HEK293 (cell line): ENCODE measurements around the gene EIF4E1B.

Experiments used
- CTCF ChIA-PET: fragments of 350-600 bp; formaldehyde crosslinking; extraction: SDS; loops from one replicate; lab custom pipeline; 2021; ENCODE audit warnings: antibody characterized with exemption; lab: Yijun Ruan, JAX
- POLR2A ChIA-PET: fragments of 300-600 bp; formaldehyde crosslinking; extraction: SDS; loops from one replicate; lab custom pipeline; 2020; ENCODE audit warnings: antibody characterized with exemption, inconsistent platforms; lab: Yijun Ruan, JAX
- H3K27ac ChIP-seq: fragments of 200-500 bp; sonication (Bioruptor generic); 2 replicates; pipeline ENCODE4 v1.5.1; 2014; ENCODE audit warnings: low read depth, low read length, control low read depth, inconsistent platforms; ENCODE audit errors: extremely low read depth
- H3K36me3 ChIP-seq, 2 experiments: fragments of 200-500 bp in 1 of 2; sonication (Bioruptor generic) in 1 of 2; 1 replicate in 1 of 2; 2 replicates in 1 of 2; pipeline ENCODE4 v1.5.1; 2014 to 2017; ENCODE audit warnings: inconsistent platforms in 2 of 2, low read length in 2 of 2; ENCODE audit not compliant: control insufficient read depth in 2 of 2, insufficient read depth in 1 of 2
- H3K4me1 ChIP-seq: fragments of 200-500 bp; sonication (Bioruptor generic); 2 replicates; pipeline ENCODE4 v1.5.1; 2014; ENCODE audit warnings: mild to moderate bottlenecking, low read length, inconsistent platforms; ENCODE audit not compliant: control insufficient read depth, insufficient read depth
- H3K4me3 ChIP-seq: 2 replicates; pipeline ENCODE4 v1.5.1; 2011; ENCODE audit warnings: low read depth, mild to moderate bottlenecking, control low read depth, low read length, moderate library complexity
- H3K9me3 ChIP-seq: fragments of 200-500 bp; sonication (Bioruptor generic); 2 replicates; pipeline ENCODE4 v1.5.1; 2014; ENCODE audit warnings: low read depth, low read length, inconsistent platforms; ENCODE audit not compliant: control insufficient read depth, insufficient read depth
- FEZF1 ChIP-seq: fragments of 450-650 bp; formaldehyde crosslinking; IDR thresholded peaks from 2 replicates; pipeline ENCODE4 v1.5.1; 2016; ENCODE audit warnings: missing biosample characterization, missing genetic modification characterization
- GLI2 ChIP-seq: fragments of 450-650 bp; formaldehyde crosslinking; IDR thresholded peaks from 2 replicates; pipeline ENCODE4; 2017; ENCODE audit warnings: missing biosample characterization, missing genetic modification characterization, low read depth, borderline replicate concordance
- GLI4 ChIP-seq: fragments of 450-650 bp; formaldehyde crosslinking; IDR thresholded peaks from 2 replicates; pipeline ENCODE4 v1.5.1; 2016; ENCODE audit warnings: missing biosample characterization, missing genetic modification characterization
- GLIS1 ChIP-seq: fragments of 450-650 bp; formaldehyde crosslinking; IDR thresholded peaks from 2 replicates; pipeline ENCODE4 v1.5.1; 2016; ENCODE audit warnings: missing biosample characterization, missing genetic modification characterization
- IKZF3 ChIP-seq: fragments of 450-650 bp; IDR thresholded peaks from 2 replicates; pipeline ENCODE4 v1.5.0; 2018; ENCODE audit warnings: missing biosample characterization, mild to moderate bottlenecking, missing genetic modification characterization, moderate library complexity
- PRDM1 ChIP-seq: fragments of 450-650 bp; formaldehyde crosslinking; IDR thresholded peaks from 2 replicates; pipeline ENCODE4; 2016; ENCODE audit warnings: missing biosample characterization, missing genetic modification characterization
- ZBTB1 ChIP-seq: fragments of 450-650 bp; formaldehyde crosslinking; IDR thresholded peaks from 2 replicates; pipeline ENCODE4 v1.5.1; 2016; ENCODE audit warnings: missing biosample characterization, missing genetic modification characterization
- ZBTB17 ChIP-seq: fragments of 450-650 bp; formaldehyde crosslinking; IDR thresholded peaks from 2 replicates; pipeline ENCODE4 v1.5.1; 2016; ENCODE audit warnings: missing biosample characterization, missing genetic modification characterization
- ZEB2 ChIP-seq: fragments of 450-650 bp; formaldehyde crosslinking; IDR thresholded peaks from 2 replicates; pipeline ENCODE4 v1.5.1; 2016; ENCODE audit warnings: missing biosample characterization, missing genetic modification characterization
- ZFP37 ChIP-seq: fragments of 450-650 bp; formaldehyde crosslinking; IDR thresholded peaks from 2 replicates; pipeline ENCODE4 v1.5.1; 2016; ENCODE audit warnings: missing biosample characterization, missing genetic modification characterization
- ZFP41 ChIP-seq: fragments of 450-650 bp; formaldehyde crosslinking; IDR thresholded peaks from 2 replicates; pipeline ENCODE4 v1.5.1; 2016; ENCODE audit warnings: missing biosample characterization, missing genetic modification characterization, borderline replicate concordance
- ZNF16 ChIP-seq: fragments of 450-650 bp; formaldehyde crosslinking; IDR thresholded peaks from 2 replicates; pipeline ENCODE4 v1.5.1; 2016; ENCODE audit warnings: low read depth, missing biosample characterization, missing genetic modification characterization
- ZNF174 ChIP-seq: fragments of 450-650 bp; formaldehyde crosslinking; IDR thresholded peaks from 2 replicates; pipeline ENCODE4 v1.5.0; 2017; ENCODE audit warnings: missing biosample characterization, mild to moderate bottlenecking, missing genetic modification characterization
- ZNF2 ChIP-seq: fragments of 450-650 bp; formaldehyde crosslinking; IDR thresholded peaks from 2 replicates; pipeline ENCODE4 v1.5.1; 2016; ENCODE audit warnings: missing biosample characterization, missing genetic modification characterization
- ZNF223 ChIP-seq: fragments of 450-650 bp; formaldehyde crosslinking; IDR thresholded peaks from 2 replicates; pipeline ENCODE4 v1.5.1; 2016; ENCODE audit warnings: missing biosample characterization, missing genetic modification characterization
- ZNF311 ChIP-seq: fragments of 450-650 bp; formaldehyde crosslinking; IDR thresholded peaks from 2 replicates; pipeline ENCODE4 v1.5.1; 2017; ENCODE audit warnings: missing biosample characterization, missing genetic modification characterization, borderline replicate concordance
- ZNF394 ChIP-seq: fragments of 450-650 bp; formaldehyde crosslinking; IDR thresholded peaks from 2 replicates; pipeline ENCODE4 v1.5.1; 2016; ENCODE audit warnings: missing biosample characterization, missing genetic modification characterization, mild to moderate bottlenecking, moderate library complexity, borderline replicate concordance
- ZNF529 ChIP-seq: fragments of 450-650 bp; formaldehyde crosslinking; IDR thresholded peaks from 2 replicates; pipeline ENCODE4 v1.5.1; 2017; ENCODE audit warnings: missing genetic modification characterization, missing biosample characterization; ENCODE audit not compliant: insufficient replicate concordance
- ZNF624 ChIP-seq: fragments of 450-650 bp; formaldehyde crosslinking; IDR thresholded peaks from 2 replicates; pipeline ENCODE4 v1.5.1; 2017; ENCODE audit warnings: missing biosample characterization, missing genetic modification characterization
- ZXDB ChIP-seq: fragments of 450-650 bp; formaldehyde crosslinking; IDR thresholded peaks from 2 replicates; pipeline ENCODE4 v1.5.1; 2016; ENCODE audit warnings: missing biosample characterization, missing genetic modification characterization
- TF ChIP-seq, protein P1 (sequence below): fragments of 450-650 bp; formaldehyde crosslinking; IDR thresholded peaks from 2 replicates; pipeline ENCODE4 v1.5.1; 2016; ENCODE audit warnings: missing biosample characterization, missing genetic modification characterization
- TF ChIP-seq, protein P2 (sequence below): fragments of 450-650 bp; formaldehyde crosslinking; IDR thresholded peaks from 2 replicates; pipeline ENCODE4; 2016; ENCODE audit warnings: missing biosample characterization, missing genetic modification characterization
- TF ChIP-seq, protein P3 (sequence below): fragments of 450-650 bp; formaldehyde crosslinking; IDR thresholded peaks from 2 replicates; pipeline ENCODE4 v1.5.1; 2016; ENCODE audit warnings: missing biosample characterization, missing genetic modification characterization, borderline replicate concordance
- TF ChIP-seq, protein P4 (sequence below): fragments of 450-650 bp; formaldehyde crosslinking; IDR thresholded peaks from 2 replicates; pipeline ENCODE4 v1.5.1; 2016; ENCODE audit warnings: missing biosample characterization, missing genetic modification characterization

Gene EIF4E1B

DNA sequence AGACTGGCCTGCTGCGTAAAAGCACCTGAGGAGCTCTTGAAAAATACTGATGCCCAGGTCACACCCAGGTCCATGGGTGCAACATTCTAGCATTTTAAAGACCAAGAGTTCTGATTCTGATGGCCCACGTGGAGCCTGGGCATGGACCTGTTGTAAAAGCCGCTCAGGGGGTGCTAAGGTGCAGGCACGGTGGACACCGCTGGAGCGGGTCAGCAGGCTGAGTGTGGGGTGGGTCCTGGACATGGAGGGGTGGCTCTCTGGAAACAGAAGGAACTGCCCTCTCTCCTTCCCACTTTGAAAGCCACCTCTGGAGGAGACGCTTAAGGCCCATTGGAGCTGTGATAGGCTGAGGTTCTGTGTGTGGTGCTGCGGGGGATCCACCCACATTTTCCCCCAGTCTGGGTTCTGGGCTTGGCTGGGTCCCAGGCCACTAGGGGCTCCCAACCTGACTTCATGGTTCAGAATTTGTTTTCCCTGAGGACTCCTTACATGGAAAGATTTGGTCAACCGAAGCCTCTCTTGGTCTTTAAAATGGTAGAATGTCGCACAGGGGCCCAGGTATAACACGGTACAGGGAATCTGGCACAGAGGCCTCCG is 37.1 kb upstream of the EIF4E1B start (continued):
- TF ChIP-seq ZNF311 (tag by site-specific recombination) (no peak), ZBTB17 (tag by site-specific recombination) (no peak), ZNF223 (tag by site-specific recombination) (no peak)

DNA sequence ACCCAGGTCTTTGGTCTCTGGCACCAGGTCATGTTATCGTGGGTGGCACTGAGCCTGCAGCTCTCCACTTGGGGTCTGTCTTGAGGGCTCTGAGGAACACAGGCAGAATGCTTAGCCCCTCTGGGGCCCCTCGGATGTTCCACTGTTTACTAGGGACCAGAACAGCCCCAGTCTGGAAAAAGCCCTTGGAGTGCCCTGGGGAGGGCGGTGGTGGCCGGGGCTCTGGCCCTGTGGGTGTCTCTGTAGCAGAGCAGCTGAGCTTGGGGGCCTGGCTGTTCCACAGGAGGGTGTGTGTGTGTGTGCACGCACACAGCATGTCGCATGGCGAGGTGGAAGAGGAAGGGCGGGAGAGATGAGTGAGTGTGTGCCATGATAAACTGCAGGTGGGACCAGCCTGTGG is 35.9 kb upstream of the EIF4E1B start:
- Histone ChIP-seq H3K36me3 (peaks cover 0 to 7% of the 10 kb centered on the region in 2 experiments; a peak in 1 of 3 replicates), H3K9me3 (no peaks in the 10 kb centered on the region), H3K4me3 (no peak overlapping the region), H3K27ac (no peak overlapping the region), H3K4me1 (no peaks in the 10 kb centered on the region)
- ChIA-PET CTCF (no interaction called here), POLR2A (interaction anchor here (0.7 kb wide), 1 partner anchor 22 kb away, joined by 4 read pairs; no protein-coding TSS in a partner anchor)
- TF ChIP-seq GLI4 (tag by site-specific recombination) (no peak), FEZF1 (tag by site-specific recombination) (no peak), ZNF174 (tag by site-specific recombination) (no peak), ZEB2 (no peak), ZNF394 (tag by site-specific recombination) (no peak), GLIS1 (no peak), ZNF16 (no peak), ZXDB (tag by site-specific recombination) (no peak)
- TF ChIP-seq, protein P1, sequence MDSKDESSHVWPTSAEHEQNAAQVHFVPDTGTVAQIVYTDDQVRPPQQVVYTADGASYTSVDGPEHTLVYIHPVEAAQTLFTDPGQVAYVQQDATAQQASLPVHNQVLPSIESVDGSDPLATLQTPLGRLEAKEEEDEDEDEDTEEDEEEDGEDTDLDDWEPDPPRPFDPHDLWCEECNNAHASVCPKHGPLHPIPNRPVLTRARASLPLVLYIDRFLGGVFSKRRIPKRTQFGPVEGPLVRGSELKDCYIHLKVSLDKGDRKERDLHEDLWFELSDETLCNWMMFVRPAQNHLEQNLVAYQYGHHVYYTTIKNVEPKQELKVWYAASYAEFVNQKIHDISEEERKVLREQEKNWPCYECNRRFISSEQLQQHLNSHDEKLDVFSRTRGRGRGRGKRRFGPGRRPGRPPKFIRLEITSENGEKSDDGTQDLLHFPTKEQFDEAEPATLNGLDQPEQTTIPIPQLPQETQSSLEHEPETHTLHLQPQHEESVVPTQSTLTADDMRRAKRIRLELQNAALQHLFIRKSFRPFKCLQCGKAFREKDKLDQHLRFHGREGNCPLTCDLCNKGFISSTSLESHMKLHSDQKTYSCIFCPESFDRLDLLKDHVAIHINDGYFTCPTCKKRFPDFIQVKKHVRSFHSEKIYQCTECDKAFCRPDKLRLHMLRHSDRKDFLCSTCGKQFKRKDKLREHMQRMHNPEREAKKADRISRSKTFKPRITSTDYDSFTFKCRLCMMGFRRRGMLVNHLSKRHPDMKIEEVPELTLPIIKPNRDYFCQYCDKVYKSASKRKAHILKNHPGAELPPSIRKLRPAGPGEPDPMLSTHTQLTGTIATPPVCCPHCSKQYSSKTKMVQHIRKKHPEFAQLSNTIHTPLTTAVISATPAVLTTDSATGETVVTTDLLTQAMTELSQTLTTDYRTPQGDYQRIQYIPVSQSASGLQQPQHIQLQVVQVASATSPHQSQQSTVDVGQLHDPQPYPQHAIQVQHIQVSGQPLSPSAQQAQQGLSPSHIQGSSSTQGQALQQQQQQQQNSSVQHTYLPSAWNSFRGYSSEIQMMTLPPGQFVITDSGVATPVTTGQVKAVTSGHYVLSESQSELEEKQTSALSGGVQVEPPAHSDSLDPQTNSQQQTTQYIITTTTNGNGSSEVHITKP: no peak
- TF ChIP-seq, protein P2, sequence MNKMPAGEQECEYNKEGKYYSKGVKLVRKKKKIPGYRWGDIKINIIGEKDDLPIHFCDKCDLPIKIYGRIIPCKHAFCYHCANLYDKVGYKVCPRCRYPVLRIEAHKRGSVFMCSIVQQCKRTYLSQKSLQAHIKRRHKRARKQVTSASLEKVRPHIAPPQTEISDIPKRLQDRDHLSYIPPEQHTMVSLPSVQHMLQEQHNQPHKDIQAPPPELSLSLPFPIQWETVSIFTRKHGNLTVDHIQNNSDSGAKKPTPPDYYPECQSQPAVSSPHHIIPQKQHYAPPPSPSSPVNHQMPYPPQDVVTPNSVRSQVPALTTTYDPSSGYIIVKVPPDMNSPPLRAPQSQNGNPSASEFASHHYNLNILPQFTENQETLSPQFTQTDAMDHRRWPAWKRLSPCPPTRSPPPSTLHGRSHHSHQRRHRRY (tag by site-specific recombination): no peak

DNA sequence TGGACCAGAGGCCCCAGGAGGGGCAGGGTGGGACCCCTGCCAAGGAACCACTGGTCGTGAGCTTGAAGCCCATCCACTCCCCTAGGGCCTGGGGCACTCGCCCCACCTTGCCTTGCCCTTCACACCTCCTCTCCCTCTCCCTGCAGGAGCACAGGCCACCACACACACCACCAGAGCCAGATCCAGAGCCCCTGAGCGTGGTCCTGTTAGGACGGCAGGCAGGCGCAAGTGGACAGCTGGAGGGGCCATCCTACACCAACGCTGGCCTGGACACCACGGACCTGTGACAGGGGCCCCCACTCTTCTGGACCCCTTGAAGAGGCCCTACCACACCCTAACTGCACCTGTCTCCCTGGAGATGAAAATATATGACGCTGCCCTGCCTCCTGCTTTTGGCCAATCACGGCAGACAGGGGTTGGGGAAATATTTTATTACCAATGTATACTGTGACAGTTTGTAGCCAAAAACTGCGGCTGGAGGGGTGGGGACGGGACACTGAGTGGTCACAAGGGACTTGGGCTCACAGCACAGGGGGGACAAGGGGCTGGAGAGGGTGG is 35.0 kb upstream of the EIF4E1B start:
- Histone ChIP-seq H3K27ac (no peak overlapping the region), H3K4me3 (no peak overlapping the region), H3K36me3 (peaks cover 0 to 7% of the 10 kb centered on the region in 2 experiments; a peak in 1 of 3 replicates), H3K9me3 (no peaks in the 10 kb centered on the region), H3K4me1 (no peaks in the 10 kb centered on the region)
- CTCF ChIA-PET: no interaction called here
- POLR2A ChIA-PET: no interaction called here
- TF ChIP-seq ZBTB1 (no peak), ZNF624 (no peak), PRDM1 (tag by site-specific recombination) (no peak), ZFP37 (no peak), IKZF3 (tag by site-specific recombination) (no peak), GLI2 (tag by site-specific recombination) (no peak), ZNF529 (tag by site-specific recombination) (no peak), ZFP41 (tag by site-specific recombination) (no peak), ZNF2 (no peak)
- TF ChIP-seq, protein P3, sequence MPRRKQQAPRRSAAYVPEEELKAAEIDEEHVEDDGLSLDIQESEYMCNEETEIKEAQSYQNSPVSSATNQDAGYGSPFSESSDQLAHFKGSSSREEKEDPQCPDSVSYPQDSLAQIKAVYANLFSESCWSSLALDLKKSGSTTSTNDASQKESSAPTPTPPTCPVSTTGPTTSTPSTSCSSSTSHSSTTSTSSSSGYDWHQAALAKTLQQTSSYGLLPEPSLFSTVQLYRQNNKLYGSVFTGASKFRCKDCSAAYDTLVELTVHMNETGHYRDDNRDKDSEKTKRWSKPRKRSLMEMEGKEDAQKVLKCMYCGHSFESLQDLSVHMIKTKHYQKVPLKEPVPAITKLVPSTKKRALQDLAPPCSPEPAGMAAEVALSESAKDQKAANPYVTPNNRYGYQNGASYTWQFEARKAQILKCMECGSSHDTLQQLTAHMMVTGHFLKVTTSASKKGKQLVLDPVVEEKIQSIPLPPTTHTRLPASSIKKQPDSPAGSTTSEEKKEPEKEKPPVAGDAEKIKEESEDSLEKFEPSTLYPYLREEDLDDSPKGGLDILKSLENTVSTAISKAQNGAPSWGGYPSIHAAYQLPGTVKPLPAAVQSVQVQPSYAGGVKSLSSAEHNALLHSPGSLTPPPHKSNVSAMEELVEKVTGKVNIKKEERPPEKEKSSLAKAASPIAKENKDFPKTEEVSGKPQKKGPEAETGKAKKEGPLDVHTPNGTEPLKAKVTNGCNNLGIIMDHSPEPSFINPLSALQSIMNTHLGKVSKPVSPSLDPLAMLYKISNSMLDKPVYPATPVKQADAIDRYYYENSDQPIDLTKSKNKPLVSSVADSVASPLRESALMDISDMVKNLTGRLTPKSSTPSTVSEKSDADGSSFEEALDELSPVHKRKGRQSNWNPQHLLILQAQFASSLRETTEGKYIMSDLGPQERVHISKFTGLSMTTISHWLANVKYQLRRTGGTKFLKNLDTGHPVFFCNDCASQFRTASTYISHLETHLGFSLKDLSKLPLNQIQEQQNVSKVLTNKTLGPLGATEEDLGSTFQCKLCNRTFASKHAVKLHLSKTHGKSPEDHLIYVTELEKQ (tag by site-specific recombination): no peak
- TF ChIP-seq, protein P4, sequence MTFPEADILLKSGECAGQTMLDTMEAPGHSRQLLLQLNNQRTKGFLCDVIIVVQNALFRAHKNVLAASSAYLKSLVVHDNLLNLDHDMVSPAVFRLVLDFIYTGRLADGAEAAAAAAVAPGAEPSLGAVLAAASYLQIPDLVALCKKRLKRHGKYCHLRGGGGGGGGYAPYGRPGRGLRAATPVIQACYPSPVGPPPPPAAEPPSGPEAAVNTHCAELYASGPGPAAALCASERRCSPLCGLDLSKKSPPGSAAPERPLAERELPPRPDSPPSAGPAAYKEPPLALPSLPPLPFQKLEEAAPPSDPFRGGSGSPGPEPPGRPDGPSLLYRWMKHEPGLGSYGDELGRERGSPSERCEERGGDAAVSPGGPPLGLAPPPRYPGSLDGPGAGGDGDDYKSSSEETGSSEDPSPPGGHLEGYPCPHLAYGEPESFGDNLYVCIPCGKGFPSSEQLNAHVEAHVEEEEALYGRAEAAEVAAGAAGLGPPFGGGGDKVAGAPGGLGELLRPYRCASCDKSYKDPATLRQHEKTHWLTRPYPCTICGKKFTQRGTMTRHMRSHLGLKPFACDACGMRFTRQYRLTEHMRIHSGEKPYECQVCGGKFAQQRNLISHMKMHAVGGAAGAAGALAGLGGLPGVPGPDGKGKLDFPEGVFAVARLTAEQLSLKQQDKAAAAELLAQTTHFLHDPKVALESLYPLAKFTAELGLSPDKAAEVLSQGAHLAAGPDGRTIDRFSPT (tag by site-specific recombination): no peak
